Natural killer cell (primary cell): Measurements from ENCODE around the gene CD302. TPM values are rescaled to one million over a fixed set of nuclear protein-coding genes. Genes with fewer than 3 reads are reported as not detected.
A peak's percentile ranks its signal among the peaks of the same experiment; 100 is the strongest.

Experiments
- ATAC-seq, 3 donors: fragments of 150-1000 bp in 2 of 3; fragments of 200-7000 bp in 1 of 3; cut with Tn5 transposase; 1 replicate in 1 of 3; 2 replicates in 2 of 3; pipeline ENCODE4 v1.10.0; 2021; ENCODE audit warnings: mild to moderate bottlenecking in 2 of 3, moderate library complexity in 2 of 3
- DNase-seq, 2 donors: peaks; one replicate each; pipeline versions ENCODE4 v3.0.0 to v3.0.0-alpha.2; 2013 to 2021; ENCODE audit warnings: mixed read lengths in 1 of 2
- H3K27ac ChIP-seq: one replicate; pipeline ENCODE4 v1.5.1; 2013; ENCODE audit warnings: mild to moderate bottlenecking, low read length
- H3K27me3 ChIP-seq: one replicate; pipeline ENCODE4 v1.6.1; 2013; ENCODE audit warnings: low read length; ENCODE audit not compliant: control insufficient read depth, insufficient read depth
- H3K36me3 ChIP-seq: one replicate; pipeline ENCODE4 v1.6.1; 2013; ENCODE audit warnings: low read length; ENCODE audit not compliant: control insufficient read depth, insufficient read depth
- H3K4me1 ChIP-seq: one replicate; pipeline ENCODE4 v1.6.1; 2013; ENCODE audit warnings: low read length; ENCODE audit not compliant: control insufficient read depth, insufficient read depth
- H3K4me3 ChIP-seq: one replicate; pipeline ENCODE4 v1.5.1; 2013; ENCODE audit warnings: low read length
- H3K9me3 ChIP-seq: one replicate; pipeline ENCODE4 v1.6.1; 2013; ENCODE audit warnings: low read length; ENCODE audit not compliant: control insufficient read depth, insufficient read depth
- H3K27ac Mint-ChIP-seq, 2 donors: one replicate each; pipeline ENCODE4 v1.8.0; 2022; ENCODE audit warnings: mild to moderate bottlenecking in 2 of 2, mixed read lengths in 2 of 2, moderate library complexity in 1 of 2
- H3K27me3 Mint-ChIP-seq, 2 donors: one replicate each; pipeline ENCODE4 v1.8.0; 2022; ENCODE audit warnings: low read depth in 2 of 2, mixed read lengths in 2 of 2
- H3K36me3 Mint-ChIP-seq: one replicate; pipeline ENCODE4 v1.8.0; 2022; ENCODE audit warnings: mixed read lengths
- H3K4me1 Mint-ChIP-seq, 2 donors: one replicate each; pipeline ENCODE4 v1.8.0; 2022; ENCODE audit warnings: mixed read lengths in 2 of 2
- H3K4me3 Mint-ChIP-seq: one replicate; pipeline ENCODE4 v1.8.0; 2022; ENCODE audit warnings: mild to moderate bottlenecking, moderate library complexity, mixed read lengths
- H3K9me3 Mint-ChIP-seq, 2 donors: one replicate each; pipeline ENCODE4 v1.8.0; 2022; ENCODE audit warnings: mixed read lengths in 2 of 2
- WGBS: methylation state at CpG from one replicate; pipeline ENCODE4 v1.1.7; 2013; ENCODE audit warnings: missing lambda C conversion rate; ENCODE audit not compliant: insufficient coverage; 5-methylcytosine and 5-hydroxymethylcytosine counted together
- intact Hi-C: fragments of 100-400 bp; cut with micrococcal nuclease; formaldehyde crosslinking; loops from one replicate; pipeline ENCODE4 v1.14.2; 2022
- total RNA-seq, 4 donors: library from RNA; stranded (reverse); fragments of 120-200 nt in 1 of 4; gene quantifications; one replicate each; pipeline versions ENCODE4 v1.2.3 to v1.2.4, GENCODE V29; 2013 to 2022
- TF ChIP-seq, protein P1 (sequence below): fragments of 200-600 bp; IDR thresholded peaks from one replicate; pipeline ENCODE4 v1.8.0; 2022; ENCODE audit warnings: antibody characterized with exemption

Gene CD302
- total RNA-seq, 3 donors from 2014 or later (not counting 1 experiment from before 2014, with no cell fraction given), result 2.0 to 5.2 (median 5.1) TPM

DNA sequence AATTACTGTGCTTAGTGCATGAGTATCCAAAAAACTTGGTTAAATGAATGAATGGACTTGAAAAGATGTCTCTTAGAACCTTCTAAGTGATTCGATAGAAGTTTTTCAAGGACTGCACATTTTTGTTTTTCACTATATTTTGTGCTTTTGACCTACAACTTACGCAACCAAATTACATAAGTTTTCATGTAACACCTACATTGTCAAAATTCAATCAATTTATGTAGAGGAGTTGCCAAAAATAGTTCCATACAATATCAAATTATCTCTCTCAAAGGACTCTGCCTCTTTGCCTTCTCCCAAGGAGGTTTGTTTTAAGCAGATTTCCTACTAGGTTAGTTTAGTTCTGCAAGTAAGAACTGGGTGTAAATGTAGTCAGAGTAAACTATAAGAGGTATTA lies 75.4 kb downstream of the CD302 start:
- peaks cover 0 to 3% of the 10 kb centered on the region in 2 donors for H3K9me3 Mint-ChIP-seq
- no peak for ATAC-seq
- peaks cover 14% of the 10 kb centered on the region for H3K36me3 ChIP-seq
- no peaks in the 10 kb centered on the region for H3K27me3 ChIP-seq
- 80% methylated on average over 1 of the region's 2 CpGs for WGBS
- H3K9me3 ChIP-seq, result no peaks in the 10 kb centered on the region
- no peak overlapping the region for H3K27ac ChIP-seq
- intact Hi-C loops, result no loop called here
- peaks cover 24% of the 10 kb centered on the region for H3K4me1 ChIP-seq
- no peaks in the 10 kb centered on the region for H3K27me3 Mint-ChIP-seq
- peak overlapping the region; percentile 32 to 70 for H3K27ac Mint-ChIP-seq
- peaks cover 6% of the 10 kb centered on the region for H3K36me3 Mint-ChIP-seq
- H3K4me3 ChIP-seq, result no peak overlapping the region
- peaks cover 86 to 90% of the 10 kb centered on the region in 2 donors for H3K4me1 Mint-ChIP-seq
- TF ChIP-seq, protein P1, sequence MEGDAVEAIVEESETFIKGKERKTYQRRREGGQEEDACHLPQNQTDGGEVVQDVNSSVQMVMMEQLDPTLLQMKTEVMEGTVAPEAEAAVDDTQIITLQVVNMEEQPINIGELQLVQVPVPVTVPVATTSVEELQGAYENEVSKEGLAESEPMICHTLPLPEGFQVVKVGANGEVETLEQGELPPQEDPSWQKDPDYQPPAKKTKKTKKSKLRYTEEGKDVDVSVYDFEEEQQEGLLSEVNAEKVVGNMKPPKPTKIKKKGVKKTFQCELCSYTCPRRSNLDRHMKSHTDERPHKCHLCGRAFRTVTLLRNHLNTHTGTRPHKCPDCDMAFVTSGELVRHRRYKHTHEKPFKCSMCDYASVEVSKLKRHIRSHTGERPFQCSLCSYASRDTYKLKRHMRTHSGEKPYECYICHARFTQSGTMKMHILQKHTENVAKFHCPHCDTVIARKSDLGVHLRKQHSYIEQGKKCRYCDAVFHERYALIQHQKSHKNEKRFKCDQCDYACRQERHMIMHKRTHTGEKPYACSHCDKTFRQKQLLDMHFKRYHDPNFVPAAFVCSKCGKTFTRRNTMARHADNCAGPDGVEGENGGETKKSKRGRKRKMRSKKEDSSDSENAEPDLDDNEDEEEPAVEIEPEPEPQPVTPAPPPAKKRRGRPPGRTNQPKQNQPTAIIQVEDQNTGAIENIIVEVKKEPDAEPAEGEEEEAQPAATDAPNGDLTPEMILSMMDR, result no peak
- no peak for DNase-seq
- H3K4me3 Mint-ChIP-seq, result no peak overlapping the region

DNA sequence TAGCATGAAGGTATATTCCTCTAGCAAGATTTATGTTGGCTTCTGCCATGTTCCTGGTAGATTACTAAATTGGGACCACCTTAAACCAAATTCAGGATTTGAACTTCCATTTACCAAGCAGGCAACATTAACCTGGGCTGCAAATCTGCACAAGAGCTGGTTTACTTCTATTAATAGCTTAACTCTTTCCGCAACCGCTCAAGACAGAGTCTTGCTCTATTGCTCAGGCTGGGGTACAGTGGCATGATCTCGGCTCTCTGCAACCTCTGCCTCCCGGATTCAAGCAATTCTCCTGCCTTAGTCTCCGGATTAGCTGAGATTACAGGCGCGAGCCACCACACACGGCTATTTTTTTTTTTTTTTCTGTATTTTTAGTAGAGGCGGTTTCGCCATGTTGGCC lies 77.3 kb downstream of the CD302 start:
- Histone ChIP-seq H3K4me1 (peaks cover 30% of the 10 kb centered on the region), H3K4me3 (no peak overlapping the region), H3K27ac (no peak overlapping the region), H3K36me3 (peaks cover 25% of the 10 kb centered on the region), H3K9me3 (no peaks in the 10 kb centered on the region), H3K27me3 (no peaks in the 10 kb centered on the region)
- ATAC-seq, result no peak
- H3K9me3 Mint-ChIP-seq, result peaks cover 0 to 3% of the 10 kb centered on the region in 2 donors
- no peak for DNase-seq
- intact Hi-C loops, result no loop called here
- H3K27me3 Mint-ChIP-seq, result no peaks in the 10 kb centered on the region
- H3K4me3 Mint-ChIP-seq, result peak overlapping the region; percentile 1
- 96% methylated on average over 10 of the region's 10 CpGs for WGBS
- peaks cover 86 to 90% of the 10 kb centered on the region in 2 donors for H3K4me1 Mint-ChIP-seq
- H3K36me3 Mint-ChIP-seq, result peaks cover 6% of the 10 kb centered on the region
- H3K27ac Mint-ChIP-seq, result peak overlapping the region; percentile 11 to 32
- TF ChIP-seq, protein P1, result no peak

Other genes with a start within 250 kb of the CD302 start
- gene BAZ2B, start 181.7 kb downstream of the CD302 start, total RNA-seq, result 10 to 100 TPM; 59.8 to 73.7 (median 68.4) TPM
- 10 to 100 TPM; 60.5 to 96.5 (median 66.8) TPM for gene MARCHF7, start 85.7 kb downstream of the CD302 start, total RNA-seq
- gene LY75, start 106.5 kb upstream of the CD302 start, total RNA-seq, result 10 to 100 TPM; 32.7 to 41.1 (median 40.9) TPM